ENCODE data around the gene TM4SF20. TPM values are rescaled to one million over a fixed set of nuclear protein-coding genes. Genes with fewer than 3 reads are reported as not detected.

The TM4SF20 gene
- total RNA-seq, 1 donor from 2014 or later = not detected

- peaks cover 11% of the 10 kb centered on the region for H3K36me3 ChIP-seq
- H3K27ac ChIP-seq (replicated peaks) = no peak overlapping the region
- H3K27me3 ChIP-seq (ENCODE audit: low read depth) = no peaks in the 10 kb centered on the region
- intact Hi-C loops (cut with micrococcal nuclease) = no loop called here
- H3K4me1 ChIP-seq = no peaks in the 10 kb centered on the region
- no peaks in the 10 kb centered on the region for H3K9me3 ChIP-seq (replicated peaks)
- TF ChIP-seq, protein P1, sequence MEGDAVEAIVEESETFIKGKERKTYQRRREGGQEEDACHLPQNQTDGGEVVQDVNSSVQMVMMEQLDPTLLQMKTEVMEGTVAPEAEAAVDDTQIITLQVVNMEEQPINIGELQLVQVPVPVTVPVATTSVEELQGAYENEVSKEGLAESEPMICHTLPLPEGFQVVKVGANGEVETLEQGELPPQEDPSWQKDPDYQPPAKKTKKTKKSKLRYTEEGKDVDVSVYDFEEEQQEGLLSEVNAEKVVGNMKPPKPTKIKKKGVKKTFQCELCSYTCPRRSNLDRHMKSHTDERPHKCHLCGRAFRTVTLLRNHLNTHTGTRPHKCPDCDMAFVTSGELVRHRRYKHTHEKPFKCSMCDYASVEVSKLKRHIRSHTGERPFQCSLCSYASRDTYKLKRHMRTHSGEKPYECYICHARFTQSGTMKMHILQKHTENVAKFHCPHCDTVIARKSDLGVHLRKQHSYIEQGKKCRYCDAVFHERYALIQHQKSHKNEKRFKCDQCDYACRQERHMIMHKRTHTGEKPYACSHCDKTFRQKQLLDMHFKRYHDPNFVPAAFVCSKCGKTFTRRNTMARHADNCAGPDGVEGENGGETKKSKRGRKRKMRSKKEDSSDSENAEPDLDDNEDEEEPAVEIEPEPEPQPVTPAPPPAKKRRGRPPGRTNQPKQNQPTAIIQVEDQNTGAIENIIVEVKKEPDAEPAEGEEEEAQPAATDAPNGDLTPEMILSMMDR (IDR thresholded peaks at IDR 0.05; ENCODE audit: borderline replicate concordance) = no peak
- no peak overlapping the region for H3K4me3 ChIP-seq
- no peak for DNase-seq
Observed at GRCh38 chr2:227313310-227313709, 65.8 kb downstream of the TM4SF20 start.

- Histone ChIP-seq H3K4me1 (no peaks in the 10 kb centered on the region), H3K36me3 (peaks cover 11% of the 10 kb centered on the region), H3K4me3 (no peak overlapping the region), H3K27me3 (ENCODE audit: low read depth) (no peaks in the 10 kb centered on the region), H3K9me3 (replicated peaks) (no peaks in the 10 kb centered on the region), H3K27ac (replicated peaks) (no peak overlapping the region)
- intact Hi-C loops (cut with micrococcal nuclease) = no loop called here
- no peak for DNase-seq
- TF ChIP-seq, protein P1 (IDR thresholded peaks at IDR 0.05; ENCODE audit: borderline replicate concordance) = no peak
Observed at GRCh38 chr2:227312579-227312978, 66.5 kb downstream of the TM4SF20 start.

Other genes with a start within 250 kb of the TM4SF20 start
- 8.9 TPM for gene COL4A4, start 215.1 kb downstream of the TM4SF20 start, total RNA-seq
- gene COL4A3, start 214.7 kb downstream of the TM4SF20 start, total RNA-seq = 4.4 TPM
- gene MFF, start 54.1 kb downstream of the TM4SF20 start, total RNA-seq = 88.0 TPM
- not detected for gene SCYGR1, start 8.6 kb upstream of the TM4SF20 start, total RNA-seq
- gene AGFG1, start 92.8 kb upstream of the TM4SF20 start, total RNA-seq = 50.4 TPM
- gene SCYGR2, start 219.6 kb upstream of the TM4SF20 start, total RNA-seq = not detected
- gene SCYGR3, start 235.5 kb upstream of the TM4SF20 start, total RNA-seq = not detected
- gene SCYGR4, start 238.2 kb upstream of the TM4SF20 start, total RNA-seq = not detected

All from left ventricle myocardium inferior (tissue), 1 donor.